MM.1S (cell line): ENCODE data around the gene PRKCA.

Experiments used
- DNase-seq: peaks from one replicate; pipeline ENCODE4 v3.0.0-alpha.2; 2015
- H2AFZ ChIP-seq: fragments of 300-600 bp; sonication (generic); 2 replicates; pipeline ENCODE4 v1.6.0; 2016; ENCODE audit warnings: antibody characterized with exemption, low read length
- H3F3A ChIP-seq: fragments of 300-600 bp; sonication (generic); 2 replicates; pipeline ENCODE4 v1.6.1; 2016; ENCODE audit warnings: mild to moderate bottlenecking, antibody characterized with exemption, low read length, moderate library complexity, mixed read lengths; ENCODE audit not compliant: insufficient read depth
- H3K27ac ChIP-seq: fragments of 300-600 bp; sonication (generic); 2 replicates; pipeline ENCODE4 v1.5.1; 2016; ENCODE audit warnings: mild to moderate bottlenecking, low read length
- H3K27me3 ChIP-seq: fragments of 300-600 bp; sonication (generic); replicated peaks from 2 replicates; pipeline ENCODE4 v1.6.0; 2016; ENCODE audit warnings: low read length; ENCODE audit not compliant: insufficient read depth
- H3K36me3 ChIP-seq: fragments of 300-600 bp; sonication (generic); replicated peaks from 2 replicates; pipeline ENCODE4 v1.6.1; 2016; ENCODE audit warnings: mild to moderate bottlenecking, low read length, mixed read lengths; ENCODE audit not compliant: insufficient read depth
- H3K4me1 ChIP-seq: fragments of 300-600 bp; sonication (generic); 2 replicates; pipeline ENCODE4 v1.6.1; 2016; ENCODE audit warnings: low read length, mixed read lengths
- H3K4me2 ChIP-seq: fragments of 300-600 bp; sonication (generic); 2 replicates; pipeline ENCODE4 v1.6.0; 2016; ENCODE audit warnings: low read depth, low read length
- H3K4me3 ChIP-seq: fragments of 300-600 bp; sonication (generic); 2 replicates; pipeline ENCODE4 v1.5.1; 2016; ENCODE audit warnings: low read length, mixed read lengths
- H3K79me2 ChIP-seq: fragments of 300-600 bp; sonication (generic); 2 replicates; pipeline ENCODE4 v1.6.1; 2016; ENCODE audit warnings: mixed run types, low read length, mixed read lengths
- H3K9ac ChIP-seq: fragments of 300-600 bp; sonication (generic); 2 replicates; pipeline ENCODE4 v1.6.1; 2016; ENCODE audit warnings: low read length, mixed read lengths
- H3K9me2 ChIP-seq: fragments of 300-600 bp; sonication (generic); replicated peaks from 2 replicates; pipeline ENCODE4 v1.6.1; 2016; ENCODE audit warnings: mild to moderate bottlenecking, low read length, mixed read lengths; ENCODE audit not compliant: insufficient read depth
- H3K9me3 ChIP-seq: fragments of 300-600 bp; sonication (generic); replicated peaks from 2 replicates; pipeline ENCODE4 v1.6.1; 2016; ENCODE audit warnings: mild to moderate bottlenecking, low read length, mixed read lengths; ENCODE audit not compliant: insufficient read depth
- H4K20me1 ChIP-seq: fragments of 300-600 bp; sonication (generic); 2 replicates; pipeline ENCODE4 v1.6.1; 2016; ENCODE audit warnings: mild to moderate bottlenecking, low read length, moderate library complexity, mixed read lengths; ENCODE audit not compliant: insufficient read depth
- CTCF ChIP-seq: fragments of 300-600 bp; sonication (generic); IDR thresholded peaks from 2 replicates; pipeline ENCODE4 v1.5.1; 2016; ENCODE audit warnings: antibody characterized with exemption, low read length, mixed read lengths
- EZH2 ChIP-seq: fragments of 300-600 bp; sonication (generic); optimal IDR thresholded peaks from 2 replicates; pipeline ENCODE3; 2017; ENCODE audit warnings: low read depth, mild to moderate bottlenecking, antibody characterized with exemption, low read length, mixed read lengths
- EZH2phosphoT487 ChIP-seq: fragments of 300-600 bp; sonication (generic); IDR thresholded peaks from 2 replicates; pipeline ENCODE4 v1.6.1; 2018; ENCODE audit warnings: antibody characterized with exemption, low read length

The PRKCA gene

DNA sequence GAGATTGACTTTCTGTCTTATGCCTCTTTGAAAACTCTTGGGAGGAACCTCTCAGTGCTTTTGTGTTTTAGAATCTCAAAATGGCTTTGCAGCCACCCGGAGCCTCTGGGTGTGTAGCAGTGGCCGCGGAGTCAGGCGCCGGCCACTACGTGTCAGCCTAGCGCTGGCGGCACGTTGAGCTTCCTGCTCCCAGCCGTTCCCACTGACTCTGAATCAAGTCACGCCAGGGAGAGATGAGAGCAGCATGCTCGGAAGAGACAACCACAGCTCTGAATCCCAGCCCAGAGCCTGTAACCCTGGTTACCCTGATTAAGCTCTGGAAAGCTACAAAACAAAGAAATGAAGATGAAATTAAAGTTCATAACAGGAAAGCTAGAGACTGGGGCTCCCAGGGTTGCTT, 435.1 kb downstream of the PRKCA start:
- H3K36me3 ChIP-seq: no peaks in the 10 kb centered on the region
- no peaks in the 10 kb centered on the region for H3K9me3 ChIP-seq
- H4K20me1 ChIP-seq: no peaks in the 10 kb centered on the region
- no peak overlapping the region for H3K4me3 ChIP-seq
- no peak overlapping the region for H2AFZ ChIP-seq
- no peak for TF ChIP-seq EZH2
- no peak for TF ChIP-seq CTCF
- no peak for TF ChIP-seq EZH2phosphoT487
- no peaks in the 10 kb centered on the region for H3K79me2 ChIP-seq
- H3F3A ChIP-seq: no peaks in the 10 kb centered on the region
- no peak overlapping the region for H3K27ac ChIP-seq
- no peak overlapping the region for H3K9ac ChIP-seq
- H3K9me2 ChIP-seq: no peaks in the 10 kb centered on the region
- no peaks in the 10 kb centered on the region for H3K4me1 ChIP-seq
- no peaks in the 10 kb centered on the region for H3K27me3 ChIP-seq
- H3K4me2 ChIP-seq: no peak overlapping the region
- no peak for DNase-seq

- Histone ChIP-seq H3K27ac (no peak overlapping the region), H3K4me1 (no peaks in the 10 kb centered on the region), H3K27me3 (no peaks in the 10 kb centered on the region), H3K4me3 (no peak overlapping the region), H3K9me3 (no peaks in the 10 kb centered on the region), H3K9me2 (no peaks in the 10 kb centered on the region), H3K79me2 (no peaks in the 10 kb centered on the region), H3K9ac (no peak overlapping the region), H3K4me2 (no peak overlapping the region), H4K20me1 (no peaks in the 10 kb centered on the region), H3K36me3 (no peaks in the 10 kb centered on the region), H2AFZ (no peak overlapping the region), H3F3A (no peaks in the 10 kb centered on the region)
- no peak for DNase-seq
- no peak for TF ChIP-seq EZH2
- no peak for TF ChIP-seq CTCF
- no peak for TF ChIP-seq EZH2phosphoT487
Measured at GRCh38 chr17:66738301-66738700, 435.9 kb downstream of the PRKCA start.

- Histone ChIP-seq H3K4me3 (no peak overlapping the region), H3K4me2 (no peak overlapping the region), H3K79me2 (no peaks in the 10 kb centered on the region), H3K36me3 (no peaks in the 10 kb centered on the region), H3K27ac (no peak overlapping the region), H3K9me3 (no peaks in the 10 kb centered on the region), H2AFZ (no peak overlapping the region), H3K9me2 (no peaks in the 10 kb centered on the region), H3F3A (no peaks in the 10 kb centered on the region), H3K9ac (no peak overlapping the region), H4K20me1 (no peaks in the 10 kb centered on the region), H3K27me3 (no peaks in the 10 kb centered on the region), H3K4me1 (no peaks in the 10 kb centered on the region)
- TF ChIP-seq CTCF (no peak), EZH2phosphoT487 (no peak), EZH2 (no peak)
- no peak for DNase-seq
Measured at GRCh38 chr17:66739553-66739952, 437.1 kb downstream of the PRKCA start.
